ENCODE data around the gene OGFOD2. TPM values are rescaled to one million over a fixed set of nuclear protein-coding genes. Genes with fewer than 3 reads are reported as not detected.

Gene OGFOD2
- total RNA-seq, 4 donors from 2014 or later, result 5.9 to 16.3 (median 15.5) TPM

DNA sequence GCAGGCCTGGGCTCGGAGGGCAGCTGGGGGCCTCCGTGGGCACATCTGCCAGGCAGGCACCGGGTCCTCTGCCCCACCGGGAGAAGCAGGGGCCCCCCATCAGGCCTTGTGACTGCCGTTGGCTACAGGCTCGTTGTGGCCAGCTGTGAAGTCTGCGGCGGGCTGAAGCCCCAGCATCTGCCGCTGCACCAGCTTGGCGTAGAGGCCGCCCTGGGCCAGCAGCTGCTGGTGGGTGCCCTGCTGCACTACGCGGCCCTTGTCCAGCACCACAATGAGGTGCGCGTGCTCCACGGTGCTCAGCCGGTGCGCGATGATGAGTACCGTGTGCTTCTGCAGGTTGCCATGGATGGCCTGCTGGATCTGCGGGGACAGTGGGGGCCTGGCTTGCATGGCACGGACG, 45.2 kb upstream of the OGFOD2 start:
- H3K4me1 ChIP-seq, result no peaks in the 10 kb centered on the region
- H3K27me3 ChIP-seq, result no peaks in the 10 kb centered on the region
- intact Hi-C loops (cut with DNase I), result no loop called here
- H3K4me3 ChIP-seq (replicated peaks in 1 of 3), result no peak overlapping the region
- no peak for DNase-seq
- TF ChIP-seq CTCF (IDR thresholded peaks at IDR 0.05) (no peak), POLR2A (IDR thresholded peaks at IDR 0.05) (no peak)
- H3K9me3 ChIP-seq, result no peaks in the 10 kb centered on the region
- no peaks in the 10 kb centered on the region for H3K36me3 ChIP-seq
- no peak overlapping the region for H3K27ac ChIP-seq
- 90 to 100% methylated on average over 3 to 12 of the region's 23 CpGs for WGBS, 2 donors

DNA sequence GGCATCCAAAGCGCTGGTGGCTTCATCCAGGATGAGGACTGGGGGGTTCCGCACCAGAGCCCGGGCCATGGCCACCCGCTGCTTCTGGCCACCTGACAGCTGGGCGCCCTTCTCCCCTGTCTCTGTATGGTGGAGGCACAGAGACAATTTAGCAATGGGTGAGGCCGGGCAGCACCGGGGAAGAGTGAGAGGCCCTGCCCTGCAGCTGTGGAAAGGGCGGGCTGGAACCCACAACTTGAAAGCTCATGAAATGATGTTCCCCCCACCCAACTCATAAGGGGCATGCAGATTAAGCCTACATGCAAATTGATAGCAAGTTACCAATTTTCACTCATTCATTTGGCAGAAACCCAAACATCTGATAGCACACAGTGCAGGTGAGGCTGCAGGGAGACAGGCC, 42.8 kb upstream of the OGFOD2 start:
- no peak for DNase-seq
- WGBS, 2 donors, result 94 to 98% methylated on average over 7 to 8 of the region's 8 CpGs
- TF ChIP-seq CTCF (IDR thresholded peaks at IDR 0.05) (no peak), POLR2A (IDR thresholded peaks at IDR 0.05) (no peak)

GRCh38 chr12:122934722-122935121, 40.3 kb upstream of the OGFOD2 start:
- 83% methylated on average over 3 of the region's 3 CpGs for WGBS, 2 donors

More for the DNA sequence above, 42.8 kb upstream of the OGFOD2 start:
- Histone ChIP-seq H3K4me3 (replicated peaks in 1 of 3) (no peak overlapping the region), H3K27me3 (no peaks in the 10 kb centered on the region), H3K9me3 (no peaks in the 10 kb centered on the region), H3K36me3 (no peaks in the 10 kb centered on the region), H3K4me1 (no peaks in the 10 kb centered on the region), H3K27ac (no peak overlapping the region)
- intact Hi-C loops (cut with DNase I), result no loop called here

DNA sequence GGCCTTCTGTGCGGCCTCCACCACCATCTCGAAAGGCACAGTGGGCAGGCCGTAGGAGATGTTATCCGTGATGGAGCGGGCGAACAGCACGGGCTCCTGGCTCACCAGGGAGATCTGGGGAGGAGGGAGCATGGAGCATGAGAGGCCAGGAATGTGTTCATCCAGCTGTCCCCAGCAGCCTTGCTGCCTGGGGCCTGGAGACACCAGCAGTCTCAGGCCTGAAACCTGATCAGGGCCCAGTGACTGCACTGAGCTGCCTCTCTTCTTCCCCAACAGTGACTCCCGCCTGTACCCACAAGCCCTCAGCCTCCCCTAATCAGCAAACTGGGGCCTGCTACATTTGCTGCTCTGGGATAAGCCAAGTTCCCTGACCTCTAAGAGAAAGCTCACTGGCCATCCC, 39.7 kb upstream of the OGFOD2 start:
- H3K4me1 ChIP-seq, result no peaks in the 10 kb centered on the region
- WGBS, 2 donors, result 92% methylated on average over 7 to 8 of the region's 8 CpGs
- H3K27ac ChIP-seq, result no peak overlapping the region
- no peaks in the 10 kb centered on the region for H3K9me3 ChIP-seq
- DNase-seq, result no peak
- H3K27me3 ChIP-seq, result no peaks in the 10 kb centered on the region
- intact Hi-C loops (cut with DNase I), result no loop called here
- H3K4me3 ChIP-seq (replicated peaks in 1 of 3), result no peak overlapping the region
- no peaks in the 10 kb centered on the region for H3K36me3 ChIP-seq
- TF ChIP-seq POLR2A (IDR thresholded peaks at IDR 0.05) (no peak), CTCF (IDR thresholded peaks at IDR 0.05) (no peak)

More at GRCh38 chr12:122934722-122935121, 40.3 kb upstream of the OGFOD2 start:
- TF ChIP-seq CTCF (IDR thresholded peaks at IDR 0.05) (no peak), POLR2A (IDR thresholded peaks at IDR 0.05) (no peak)
- no peaks in the 10 kb centered on the region for H3K9me3 ChIP-seq
- no peaks in the 10 kb centered on the region for H3K36me3 ChIP-seq
- no peak for DNase-seq
- no peaks in the 10 kb centered on the region for H3K4me1 ChIP-seq
- no peaks in the 10 kb centered on the region for H3K27me3 ChIP-seq
- H3K4me3 ChIP-seq (replicated peaks in 1 of 3), result no peak overlapping the region
- intact Hi-C loops (cut with DNase I), result no loop called here
- H3K27ac ChIP-seq, result no peak overlapping the region

GRCh38 chr12:122937622-122938091, 37.4 kb upstream of the OGFOD2 start:
- 90 to 91% methylated on average over 3 of the region's 3 CpGs for WGBS, 2 donors

More at GRCh38 chr12:122937622-122938091, 37.4 kb upstream of the OGFOD2 start:
- TF ChIP-seq CTCF (IDR thresholded peaks at IDR 0.05) (no peak), POLR2A (IDR thresholded peaks at IDR 0.05) (no peak)
- no peak overlapping the region for H3K27ac ChIP-seq
- no peak overlapping the region for H3K4me3 ChIP-seq (replicated peaks in 1 of 3)
- no peaks in the 10 kb centered on the region for H3K27me3 ChIP-seq
- no peaks in the 10 kb centered on the region for H3K9me3 ChIP-seq
- no peaks in the 10 kb centered on the region for H3K4me1 ChIP-seq
- intact Hi-C loops (cut with DNase I), result no loop called here
- DNase-seq, result no peak
- H3K36me3 ChIP-seq, result no peaks in the 10 kb centered on the region

Measured in thyroid gland (tissue), 4 donors.